GM21825 (cell line): ENCODE results near the gene DYNC2I2.
"Not testable (repeated sequence)": the region's sequence is repeated elsewhere in the genome, so short reads cannot be mapped to it uniquely, and the experiment has no call there.

Experiments
- ATAC-seq: cut with Tn5 transposase; IDR thresholded peaks from one replicate; pipeline ENCODE4 v1.9.1; 2021; ENCODE audit warnings: mild to moderate bottlenecking, moderate library complexity; ENCODE audit not compliant: unreplicated experiment

Gene DYNC2I2

GRCh38 chr9:128656416-128657343, at the start of gene DYNC2I2:
Gene DYNC2I2 (minus strand): TSS chr9:128656847. CDS start chr9:128656726, 121 bp downstream.
- peak; percentile 69 for ATAC-seq

DNA sequence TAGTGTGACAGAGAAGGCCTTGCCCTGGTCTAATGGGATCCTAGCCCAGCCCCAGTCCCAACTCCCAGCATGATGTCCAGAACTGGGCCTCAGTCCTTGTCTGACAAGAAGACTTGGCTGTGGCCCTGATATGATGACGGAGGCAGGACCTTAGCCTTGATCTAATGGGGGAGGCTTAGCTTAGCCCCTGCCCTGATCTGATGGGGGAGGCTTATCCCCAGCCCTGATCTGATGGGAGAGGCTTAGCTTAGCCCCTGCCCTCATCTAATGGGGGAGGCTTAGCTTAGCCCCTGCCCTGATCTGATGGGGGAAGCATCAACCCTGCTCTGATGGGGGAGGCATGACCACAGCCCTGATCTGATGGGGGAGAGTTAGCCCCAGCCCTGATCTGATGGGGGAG, 49.4 kb upstream of the DYNC2I2 start:
- ATAC-seq, result no peak

DNA sequence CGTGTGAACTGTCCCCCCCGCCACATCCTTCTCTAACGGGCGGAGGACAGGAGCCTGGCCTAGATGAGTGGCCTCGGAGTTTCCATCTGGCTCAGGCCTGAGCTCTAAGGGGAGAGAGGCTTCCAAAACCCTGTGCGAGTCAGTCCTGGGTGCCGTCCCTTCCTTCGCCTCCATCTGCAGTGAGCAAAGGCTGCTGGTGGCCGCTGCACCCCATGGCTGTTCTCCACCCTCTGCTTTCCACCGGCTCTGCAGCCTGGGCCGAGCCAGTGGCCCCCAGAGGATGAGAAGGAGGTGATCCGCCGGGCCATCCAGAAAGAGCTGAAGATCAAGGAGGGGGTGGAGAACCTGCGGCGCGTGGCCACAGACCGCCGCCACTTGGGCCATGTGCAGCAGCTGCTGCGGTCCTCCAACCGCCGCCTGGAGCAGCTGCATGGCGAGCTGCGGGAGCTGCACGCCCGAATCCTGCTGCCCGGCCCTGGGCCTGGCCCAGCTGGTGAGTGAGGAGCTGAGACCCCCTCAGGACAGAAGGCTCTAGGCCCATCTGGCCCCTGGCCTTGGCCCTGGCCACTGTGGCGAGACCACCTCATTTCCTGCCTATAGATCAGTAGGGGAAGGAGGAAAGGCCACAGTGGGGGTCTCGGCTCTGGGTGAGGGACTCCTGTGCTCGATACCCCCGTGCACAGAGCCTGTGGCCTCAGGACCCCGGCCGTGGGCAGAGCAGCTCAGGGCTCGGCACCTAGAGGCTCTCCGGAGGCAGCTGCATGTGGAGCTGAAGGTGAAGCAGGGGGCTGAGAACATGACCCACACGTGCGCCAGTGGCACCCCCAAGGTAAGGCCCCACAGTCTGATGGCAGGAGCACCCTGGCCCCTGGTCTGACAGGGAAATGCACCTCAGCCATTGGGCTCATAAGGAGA, 48.7 kb upstream of the DYNC2I2 start:
- no peak for ATAC-seq

- no peak for ATAC-seq
Measured at GRCh38 chr9:128704356-128704670, 47.7 kb upstream of the DYNC2I2 start.

DNA sequence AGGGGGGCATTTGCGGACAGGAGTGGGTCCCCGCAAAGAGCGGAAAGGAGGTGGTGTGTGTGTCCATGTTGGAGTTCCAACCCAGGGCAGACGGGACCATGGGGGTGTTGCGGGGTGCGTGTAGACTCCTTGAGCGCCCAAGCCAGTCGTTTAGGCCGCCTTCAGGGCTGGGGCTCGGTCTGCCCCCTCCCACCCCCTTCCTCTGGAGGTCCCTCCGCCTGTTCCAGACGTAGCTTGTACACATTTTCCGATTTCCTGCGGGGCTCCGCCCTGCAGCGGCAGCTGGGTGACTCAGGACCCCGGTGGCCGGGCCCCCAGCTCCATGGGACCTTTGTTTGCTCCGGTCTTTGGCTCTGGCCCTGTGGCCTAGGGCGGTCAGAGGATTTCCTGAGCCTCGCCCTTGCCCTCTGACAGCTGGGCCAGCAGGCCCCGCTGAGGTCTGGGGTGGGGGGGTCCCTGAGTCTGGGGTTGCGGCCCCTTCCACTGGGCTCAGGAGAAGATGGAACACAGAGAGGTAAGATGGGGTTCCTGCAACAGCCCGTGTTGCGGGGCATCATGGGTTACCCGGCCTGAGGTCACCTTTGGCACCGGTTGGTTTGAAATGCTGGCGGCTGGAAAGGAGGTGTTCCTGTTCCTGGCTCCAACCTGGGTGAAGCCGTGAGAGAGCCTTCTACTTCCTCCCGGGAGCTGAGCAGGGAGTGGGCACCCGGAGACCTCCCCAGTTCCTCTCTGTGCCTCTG, 47.1 kb upstream of the DYNC2I2 start:
- no peak for ATAC-seq

- ATAC-seq, result no peak
Measured at GRCh38 chr9:128702949-128703615, 46.4 kb upstream of the DYNC2I2 start.

- ATAC-seq, result peak; percentile 80
Measured at GRCh38 chr9:128702445-128702948, 45.9 kb upstream of the DYNC2I2 start, which contains the start of gene PKN3. Gene PKN3 (plus strand): TSS chr9:128702503. CDS start chr9:128702916, 413 bp downstream.

- no peak for ATAC-seq
Measured at GRCh38 chr9:128701227-128701854, 44.7 kb upstream of the DYNC2I2 start.

DNA sequence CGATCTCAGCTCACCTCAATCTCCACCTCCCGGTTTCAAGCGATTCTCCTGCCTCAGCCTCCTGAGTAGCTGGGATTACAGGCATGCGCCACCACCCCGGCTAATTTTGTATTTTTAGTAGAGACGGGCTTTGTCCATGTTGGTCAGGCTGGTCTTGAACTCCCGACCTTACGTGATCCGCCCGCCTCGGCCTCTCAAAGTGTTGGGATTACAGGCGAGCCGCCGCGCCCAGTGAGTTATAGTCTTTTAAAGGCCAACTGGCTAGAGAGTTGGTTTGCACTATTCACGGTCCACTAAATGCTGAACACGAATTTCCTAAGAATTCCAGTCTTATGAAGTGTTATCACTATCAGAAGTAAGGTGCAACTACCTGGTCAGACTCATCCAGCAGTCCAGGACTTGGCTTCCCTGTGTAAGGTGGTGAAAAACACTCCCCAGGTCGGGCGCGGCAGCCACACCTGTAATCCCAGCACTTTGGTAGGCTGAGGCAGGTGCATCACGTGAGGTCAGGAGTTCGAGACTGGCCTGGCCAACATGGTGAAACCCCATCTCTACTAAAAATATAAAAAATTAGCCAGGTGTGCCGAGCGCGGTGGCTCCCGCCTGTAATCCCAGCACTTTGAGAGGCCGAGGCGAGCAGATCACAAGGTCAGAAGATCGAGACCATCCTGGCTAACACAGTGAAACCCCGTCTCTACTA, 42.6 kb upstream of the DYNC2I2 start:
- ATAC-seq, result not testable (repeated sequence)

DNA sequence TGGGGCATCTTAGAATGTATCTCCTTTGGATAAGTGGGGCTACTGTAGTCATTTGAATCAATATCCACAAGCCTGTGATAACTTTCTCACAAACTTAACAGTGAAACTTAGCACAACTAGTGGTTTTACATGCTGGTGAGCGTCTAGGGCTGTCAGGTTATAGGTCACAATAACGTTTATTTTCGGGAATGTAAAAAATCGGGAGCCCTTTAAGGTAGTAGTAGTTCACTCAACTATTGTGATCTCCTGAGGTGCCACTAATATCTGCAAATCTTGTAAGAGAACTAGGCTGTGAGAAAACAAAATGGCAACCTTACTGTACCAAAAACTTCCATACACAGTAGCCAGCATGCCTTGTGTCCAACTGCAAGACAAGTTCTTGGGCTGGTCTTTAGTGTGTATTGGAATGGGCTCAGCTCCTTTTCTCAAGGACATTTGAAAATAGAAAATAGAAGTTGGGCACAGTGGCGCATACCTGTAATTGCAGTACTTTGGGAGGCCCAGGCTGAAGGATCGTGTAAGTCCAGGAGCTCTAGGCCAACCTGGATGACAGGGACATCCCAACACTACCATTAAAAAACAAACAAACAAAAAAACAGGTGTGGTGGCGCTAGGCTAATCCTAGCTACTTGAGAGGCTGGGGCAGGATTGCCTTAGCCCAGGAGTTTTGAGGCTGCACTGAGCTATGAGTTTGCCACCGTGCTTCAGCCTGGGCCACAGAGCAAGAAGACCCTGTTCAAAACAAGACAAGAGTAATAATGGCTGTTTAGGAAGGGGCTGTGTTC, 40.5 kb upstream of the DYNC2I2 start:
- no peak for ATAC-seq

- no peak for ATAC-seq
Measured at GRCh38 chr9:128694344-128694743, 37.7 kb upstream of the DYNC2I2 start.

DNA sequence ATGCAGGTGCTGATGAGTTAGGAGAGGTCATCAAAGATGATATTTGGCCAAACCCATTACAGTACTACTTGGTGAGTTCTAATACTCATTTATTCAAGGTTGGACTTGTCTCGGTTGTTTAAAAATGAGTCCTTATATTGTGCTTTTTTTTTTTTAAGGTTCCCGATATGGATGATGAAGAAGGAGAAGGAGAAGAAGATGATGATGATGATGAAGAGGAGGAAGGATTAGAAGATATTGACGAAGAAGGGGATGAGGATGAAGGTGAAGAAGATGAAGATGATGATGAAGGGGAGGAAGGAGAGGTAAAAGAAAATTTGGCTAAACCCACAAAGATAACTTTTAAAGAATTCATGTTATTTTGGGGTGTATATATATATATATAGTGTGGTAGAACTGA, 37.1 kb upstream of the DYNC2I2 start:
- ATAC-seq, result not testable (repeated sequence)

- ATAC-seq, result no peak
Measured at GRCh38 chr9:128690684-128691034, 34.0 kb upstream of the DYNC2I2 start.

GRCh38 chr9:128689820-128690683, 33.4 kb upstream of the DYNC2I2 start:
- ATAC-seq, result no peak

- ATAC-seq, result peak; percentile 21
Measured at GRCh38 chr9:128689293-128689774, 32.7 kb upstream of the DYNC2I2 start.

DNA sequence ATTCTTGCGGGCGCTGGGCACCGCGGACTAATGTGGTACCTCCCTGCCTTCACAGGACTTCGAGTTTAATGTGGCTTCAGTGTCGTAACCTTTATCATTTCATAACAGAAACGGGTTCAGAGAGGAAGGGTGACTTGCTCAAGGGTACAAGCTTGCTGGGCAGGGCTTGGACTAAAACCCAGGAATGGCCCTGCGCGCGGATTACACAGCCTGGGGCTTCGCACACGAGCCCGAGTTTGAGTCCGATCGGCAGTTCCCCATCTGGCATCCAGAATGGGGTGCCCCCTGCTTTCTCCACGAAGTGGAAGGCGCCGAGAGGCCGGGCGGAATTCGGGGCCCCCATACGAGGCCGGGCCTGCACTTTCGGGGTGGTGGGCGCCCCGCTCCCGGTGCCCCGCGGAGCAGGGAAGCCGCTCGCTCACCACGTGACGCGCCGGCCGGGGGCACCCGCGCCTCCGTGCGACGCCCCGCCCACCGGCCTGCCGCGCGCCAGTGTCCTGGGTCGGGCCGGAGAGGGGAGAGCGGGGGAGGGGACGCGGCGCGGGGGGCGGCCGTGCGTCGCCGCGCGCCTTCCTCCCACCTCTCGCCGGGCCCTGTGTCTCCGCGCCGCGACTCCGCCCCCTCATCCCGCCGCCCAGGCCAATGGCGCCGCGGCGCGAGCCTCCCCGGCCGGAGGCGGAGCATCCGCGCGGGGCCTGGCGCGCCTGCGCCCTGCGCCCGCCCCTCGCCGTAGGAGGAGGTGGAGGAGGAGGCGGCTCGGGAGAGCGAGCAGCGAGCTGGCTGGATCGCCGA, 32.0 kb upstream of the DYNC2I2 start, which contains the start of gene SET:
TSS of gene SET (plus strand) at position 722 of the 792 bp plus-strand sequence. CDS start 361 bp downstream, outside the sequence.
- peak; percentile 68 for ATAC-seq
